Parathyroid adenoma (tissue), 2 donors: Measurements from ENCODE around the gene TNIP3.

Experiments used
- H2AFZ ChIP-seq: fragments of 300-600 bp; sonication (generic); one replicate; pipeline ENCODE4 v1.7.0; 2017; ENCODE audit warnings: antibody characterized with exemption, mild to moderate bottlenecking
- H3K27ac ChIP-seq: fragments of 300-600 bp; sonication (generic); one replicate; pipeline ENCODE4 v1.7.0; 2017
- H3K27me3 ChIP-seq: fragments of 300-600 bp; sonication (generic); one replicate; pipeline ENCODE4 v1.7.0; 2017; ENCODE audit warnings: low read length; ENCODE audit not compliant: control insufficient read depth, insufficient read depth
- H3K36me3 ChIP-seq: fragments of 300-600 bp; sonication (generic); one replicate; pipeline ENCODE4 v1.7.0; 2017; ENCODE audit warnings: low read length; ENCODE audit not compliant: control insufficient read depth, insufficient read depth
- H3K4me1 ChIP-seq: fragments of 300-600 bp; sonication (generic); one replicate; pipeline ENCODE4 v1.7.0; 2017; ENCODE audit warnings: control low read depth
- H3K4me2 ChIP-seq: fragments of 300-600 bp; sonication (generic); one replicate; pipeline ENCODE4 v1.7.0; 2017; ENCODE audit warnings: low read length
- H3K4me3 ChIP-seq: fragments of 300-600 bp; sonication (generic); one replicate; pipeline ENCODE4 v1.7.0; 2017; ENCODE audit warnings: low read depth, low read length
- H3K79me2 ChIP-seq: fragments of 300-600 bp; sonication (generic); one replicate; pipeline ENCODE4 v1.7.0; 2017; ENCODE audit warnings: control low read depth
- H3K9ac ChIP-seq: fragments of 300-600 bp; sonication (generic); one replicate; pipeline ENCODE4 v1.7.0; 2017; ENCODE audit warnings: mild to moderate bottlenecking
- H3K9me3 ChIP-seq: fragments of 300-600 bp; sonication (generic); one replicate; pipeline ENCODE4 v1.7.0; 2017; ENCODE audit warnings: low read length; ENCODE audit not compliant: control insufficient read depth
- TF ChIP-seq, protein P1 (sequence below): fragments of 300-600 bp; sonication (generic); IDR thresholded peaks from one replicate; pipeline ENCODE4 v1.7.0; 2017; ENCODE audit warnings: antibody characterized with exemption, mild to moderate bottlenecking
- donor health status: primary hyperparathyroidism.

The TNIP3 gene

GRCh38 chr4:121143131-121143530 lies 21.0 kb downstream of the TNIP3 start:
- Histone ChIP-seq H3K4me2 (no peak overlapping the region), H3K9ac (no peak overlapping the region), H3K4me1 (no peaks in the 10 kb centered on the region), H3K36me3 (no peaks in the 10 kb centered on the region), H3K4me3 (no peak overlapping the region), H3K79me2 (no peaks in the 10 kb centered on the region), H3K27me3 (no peaks in the 10 kb centered on the region), H2AFZ (no peak overlapping the region), H3K27ac (no peak overlapping the region), H3K9me3 (no peaks in the 10 kb centered on the region)
- TF ChIP-seq, protein P1, sequence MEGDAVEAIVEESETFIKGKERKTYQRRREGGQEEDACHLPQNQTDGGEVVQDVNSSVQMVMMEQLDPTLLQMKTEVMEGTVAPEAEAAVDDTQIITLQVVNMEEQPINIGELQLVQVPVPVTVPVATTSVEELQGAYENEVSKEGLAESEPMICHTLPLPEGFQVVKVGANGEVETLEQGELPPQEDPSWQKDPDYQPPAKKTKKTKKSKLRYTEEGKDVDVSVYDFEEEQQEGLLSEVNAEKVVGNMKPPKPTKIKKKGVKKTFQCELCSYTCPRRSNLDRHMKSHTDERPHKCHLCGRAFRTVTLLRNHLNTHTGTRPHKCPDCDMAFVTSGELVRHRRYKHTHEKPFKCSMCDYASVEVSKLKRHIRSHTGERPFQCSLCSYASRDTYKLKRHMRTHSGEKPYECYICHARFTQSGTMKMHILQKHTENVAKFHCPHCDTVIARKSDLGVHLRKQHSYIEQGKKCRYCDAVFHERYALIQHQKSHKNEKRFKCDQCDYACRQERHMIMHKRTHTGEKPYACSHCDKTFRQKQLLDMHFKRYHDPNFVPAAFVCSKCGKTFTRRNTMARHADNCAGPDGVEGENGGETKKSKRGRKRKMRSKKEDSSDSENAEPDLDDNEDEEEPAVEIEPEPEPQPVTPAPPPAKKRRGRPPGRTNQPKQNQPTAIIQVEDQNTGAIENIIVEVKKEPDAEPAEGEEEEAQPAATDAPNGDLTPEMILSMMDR = no peak

- H2AFZ ChIP-seq = no peak overlapping the region
- H3K36me3 ChIP-seq = no peaks in the 10 kb centered on the region
- H3K79me2 ChIP-seq = no peaks in the 10 kb centered on the region
- no peak overlapping the region for H3K4me2 ChIP-seq
- no peak overlapping the region for H3K9ac ChIP-seq
- H3K27ac ChIP-seq = no peak overlapping the region
- H3K4me3 ChIP-seq = no peak overlapping the region
- H3K9me3 ChIP-seq = no peaks in the 10 kb centered on the region
- TF ChIP-seq, protein P1 = no peak
- no peaks in the 10 kb centered on the region for H3K27me3 ChIP-seq
- peaks cover 2% of the 10 kb centered on the region for H3K4me1 ChIP-seq
Measured at GRCh38 chr4:121140716-121141460, 23.2 kb downstream of the TNIP3 start.

DNA sequence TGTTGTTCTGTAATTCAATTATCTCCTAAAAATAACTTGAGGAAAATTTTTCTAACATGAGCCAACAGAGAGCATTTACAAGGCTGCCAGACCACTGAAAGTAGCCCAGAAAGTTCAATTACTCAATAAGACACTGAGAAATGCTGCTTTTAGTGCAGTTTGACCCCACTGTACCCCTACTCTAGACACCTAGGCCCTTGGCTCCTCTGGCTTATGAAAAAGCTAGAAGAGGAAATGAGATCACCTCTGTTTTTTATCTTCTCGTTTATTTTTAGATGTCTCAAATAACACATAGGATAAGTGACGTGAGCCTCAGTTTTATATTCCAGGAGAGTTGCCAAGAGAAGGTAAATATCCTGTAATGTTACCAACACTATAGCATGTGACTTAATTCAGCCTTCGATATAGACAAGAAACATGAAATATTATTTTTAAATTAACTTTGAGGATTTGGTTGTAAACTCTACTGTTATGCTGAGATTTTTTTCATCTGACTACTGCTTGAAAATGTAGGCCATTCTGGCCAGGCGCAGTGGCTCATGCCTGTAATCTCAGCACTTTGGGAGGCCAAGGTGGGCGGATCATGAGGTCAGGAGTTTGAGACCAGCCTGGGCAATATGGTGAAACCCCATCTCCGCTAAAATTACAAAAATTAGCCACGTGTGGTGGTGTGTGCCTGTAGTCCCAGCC lies 24.4 kb downstream of the TNIP3 start:
- TF ChIP-seq, protein P1 = no peak
- Histone ChIP-seq H3K79me2 (no peaks in the 10 kb centered on the region), H3K4me2 (no peak overlapping the region), H3K9me3 (no peaks in the 10 kb centered on the region), H3K27ac (no peak overlapping the region), H3K27me3 (no peaks in the 10 kb centered on the region), H3K4me1 (peaks cover 2% of the 10 kb centered on the region), H3K9ac (no peak overlapping the region), H2AFZ (no peak overlapping the region), H3K36me3 (no peaks in the 10 kb centered on the region), H3K4me3 (no peak overlapping the region)

GRCh38 chr4:121138039-121138825 lies 25.9 kb downstream of the TNIP3 start:
- no peak overlapping the region for H3K4me2 ChIP-seq
- no peaks in the 10 kb centered on the region for H3K36me3 ChIP-seq
- no peaks in the 10 kb centered on the region for H3K79me2 ChIP-seq
- H2AFZ ChIP-seq = no peak overlapping the region
- no peaks in the 10 kb centered on the region for H3K27me3 ChIP-seq
- peaks cover 2% of the 10 kb centered on the region for H3K4me1 ChIP-seq
- TF ChIP-seq, protein P1 = no peak
- H3K27ac ChIP-seq = no peak overlapping the region
- H3K9me3 ChIP-seq = no peaks in the 10 kb centered on the region
- H3K4me3 ChIP-seq = no peak overlapping the region
- H3K9ac ChIP-seq = no peak overlapping the region
